8988T (cell line): ENCODE measurements around the gene LAMA1.

ENCODE experiments used
- DNase-seq: peaks from one replicate; pipeline ENCODE4 v3.0.0; 2011

LAMA1 gene

DNA sequence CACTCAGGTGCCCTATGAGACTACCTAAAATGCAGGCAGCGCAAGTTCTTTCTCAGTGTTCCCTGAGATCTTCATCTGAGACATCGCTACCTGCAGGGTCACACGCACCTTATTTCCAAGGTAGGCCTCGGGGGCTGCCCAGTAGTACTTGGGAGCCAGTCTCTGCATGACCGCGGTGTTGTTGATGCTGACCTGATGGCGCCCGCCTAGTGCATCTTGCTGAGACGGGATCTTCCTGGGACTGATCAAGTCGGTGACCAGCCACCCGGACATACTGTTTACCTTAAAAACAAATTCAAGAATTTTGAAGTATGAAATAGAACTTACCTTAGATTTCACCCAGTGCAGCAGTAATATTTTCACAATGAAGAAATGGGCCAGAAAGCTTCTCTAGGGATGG is 80.1 kb downstream of the LAMA1 start:
- DNase-seq: no peak

DNA sequence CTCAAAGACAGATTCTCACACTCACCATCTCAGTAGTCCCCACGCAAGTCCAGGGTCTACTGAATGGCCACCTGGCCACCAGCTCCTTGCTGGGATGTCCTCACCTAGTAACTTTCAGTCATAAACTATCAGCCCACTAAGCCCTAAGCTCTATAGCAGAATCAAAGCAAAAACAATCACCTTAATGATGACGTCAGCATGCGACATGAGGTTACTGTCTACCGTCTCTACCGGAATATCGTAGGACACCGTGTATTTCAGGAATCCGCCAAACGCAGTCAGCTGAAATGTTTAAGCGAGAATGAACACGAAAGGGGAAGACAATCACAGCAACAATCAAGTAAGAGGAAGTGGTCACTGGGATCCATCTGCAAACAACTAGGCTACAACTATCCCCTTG is 81.8 kb downstream of the LAMA1 start:
- no peak for DNase-seq

DNA sequence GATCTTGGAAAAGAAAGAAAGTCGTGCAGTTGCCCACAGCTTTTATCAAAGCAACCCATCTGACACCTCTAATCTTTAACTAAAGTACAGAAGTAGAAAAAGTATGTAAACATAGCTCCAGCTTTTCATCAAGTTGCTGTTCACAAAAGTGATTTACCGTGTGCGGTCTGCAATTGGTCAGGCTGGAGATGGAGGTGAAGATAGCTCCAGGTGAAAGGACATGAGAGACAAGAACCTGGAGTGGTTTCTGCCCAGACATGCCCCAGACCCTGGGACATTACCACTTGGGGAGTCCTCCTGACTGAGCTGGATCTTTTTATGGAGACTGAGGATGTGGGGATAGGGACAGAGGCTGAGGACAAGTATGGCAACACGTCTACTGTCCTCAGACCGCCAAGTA is 82.7 kb downstream of the LAMA1 start:
- DNase-seq: no peak

DNA sequence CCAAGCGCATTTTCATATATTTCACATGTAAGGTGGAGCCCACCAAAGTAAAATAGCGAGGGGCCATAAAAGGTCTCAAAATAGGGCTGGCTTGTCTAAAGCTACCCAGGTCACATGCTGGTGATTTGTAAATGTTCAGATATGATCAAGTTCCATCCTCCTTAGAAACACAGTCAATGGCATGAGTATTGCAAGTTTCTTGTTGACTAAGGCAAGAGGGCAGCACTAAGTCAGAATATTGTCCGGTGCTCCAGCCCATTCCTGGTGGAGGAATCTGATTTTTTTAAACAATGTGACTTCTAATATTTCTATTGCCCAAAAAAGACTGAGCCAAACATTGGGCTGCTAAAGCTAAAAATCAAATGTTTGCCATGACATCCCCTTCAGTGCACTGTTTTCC is 85.1 kb downstream of the LAMA1 start:
- DNase-seq: no peak

DNA sequence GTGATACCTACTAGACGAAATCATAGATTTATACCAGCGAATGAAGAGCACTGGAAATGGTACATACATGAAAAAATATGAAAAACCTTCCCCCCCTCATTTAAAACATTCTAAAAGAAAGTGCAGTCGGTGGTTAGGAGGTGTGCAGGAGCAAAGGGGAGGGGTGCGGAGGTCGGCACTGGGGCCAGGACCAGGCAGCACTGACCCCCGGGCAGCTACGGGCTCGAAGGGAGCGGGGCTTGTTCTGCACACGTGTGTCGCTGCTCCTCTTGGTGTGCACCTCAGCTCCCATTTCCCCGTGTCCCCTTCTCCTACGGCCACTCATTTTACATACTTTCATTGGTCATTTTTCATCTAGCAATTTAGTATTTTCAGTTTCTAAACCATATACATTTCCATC is 89.0 kb downstream of the LAMA1 start:
- DNase-seq: no peak

DNA sequence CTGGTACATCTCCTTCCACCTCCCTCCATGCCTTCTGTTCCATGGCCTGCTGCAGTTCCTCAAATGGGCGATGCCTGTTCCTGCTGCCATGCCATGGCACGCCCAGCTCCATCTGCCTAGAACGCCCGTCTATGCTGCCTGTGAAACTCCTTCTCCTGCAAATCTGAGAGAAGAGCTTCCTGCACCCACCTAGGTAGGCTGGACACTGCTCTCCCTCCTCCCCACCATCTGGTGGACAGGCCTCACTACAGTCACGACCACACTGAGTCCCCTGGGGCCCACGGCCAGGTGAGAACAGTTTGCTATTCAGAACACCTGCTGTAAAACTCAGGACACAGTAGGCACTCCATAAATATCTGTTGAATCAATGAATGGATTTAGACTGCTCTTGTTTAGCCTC is 92.4 kb downstream of the LAMA1 start:
- DNase-seq: no peak

DNA sequence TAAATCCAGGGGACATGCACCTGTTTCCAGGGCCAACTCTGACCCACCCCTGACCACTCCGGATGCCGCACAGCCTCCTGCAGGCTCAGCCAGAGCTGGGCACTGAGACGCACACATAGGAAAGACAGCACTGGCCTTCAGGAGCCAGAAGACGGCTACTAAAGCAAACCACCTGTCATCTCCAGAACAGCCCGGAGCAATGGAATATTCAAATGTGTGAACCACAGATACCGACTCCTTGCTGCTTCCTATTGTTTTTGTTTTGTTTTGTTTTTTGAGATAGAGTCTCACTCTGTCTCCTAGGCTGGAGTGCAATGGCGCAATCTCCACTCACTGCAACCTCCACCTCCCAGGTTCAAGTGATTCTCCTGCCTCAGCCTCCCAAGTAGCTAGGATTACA is 94.0 kb downstream of the LAMA1 start:
- no peak for DNase-seq

DNA sequence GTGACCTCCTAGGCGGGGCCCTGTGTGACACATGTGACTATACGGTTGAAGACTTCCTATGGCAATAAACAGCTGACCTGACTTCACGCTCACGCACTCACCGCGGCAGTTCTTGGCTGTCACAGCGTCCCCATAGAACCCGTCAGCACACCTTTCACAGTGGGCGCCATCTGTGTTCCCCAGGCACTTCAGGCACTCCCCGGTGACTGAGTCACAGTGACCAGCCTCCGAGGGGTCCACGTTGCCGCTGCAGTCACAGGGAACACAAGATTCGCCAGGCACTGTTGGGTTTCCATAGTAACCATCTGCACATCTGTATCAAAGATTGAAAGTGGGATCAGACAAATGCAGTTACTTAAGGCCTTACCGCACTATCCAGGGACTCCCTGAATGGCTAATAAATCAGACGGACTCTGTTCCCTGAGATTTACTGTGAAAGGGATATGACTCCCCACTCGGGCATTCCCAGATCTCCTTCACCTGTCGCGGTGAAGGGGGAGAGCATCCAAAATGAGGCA is 94.5 kb downstream of the LAMA1 start:
- no peak for DNase-seq

DNA sequence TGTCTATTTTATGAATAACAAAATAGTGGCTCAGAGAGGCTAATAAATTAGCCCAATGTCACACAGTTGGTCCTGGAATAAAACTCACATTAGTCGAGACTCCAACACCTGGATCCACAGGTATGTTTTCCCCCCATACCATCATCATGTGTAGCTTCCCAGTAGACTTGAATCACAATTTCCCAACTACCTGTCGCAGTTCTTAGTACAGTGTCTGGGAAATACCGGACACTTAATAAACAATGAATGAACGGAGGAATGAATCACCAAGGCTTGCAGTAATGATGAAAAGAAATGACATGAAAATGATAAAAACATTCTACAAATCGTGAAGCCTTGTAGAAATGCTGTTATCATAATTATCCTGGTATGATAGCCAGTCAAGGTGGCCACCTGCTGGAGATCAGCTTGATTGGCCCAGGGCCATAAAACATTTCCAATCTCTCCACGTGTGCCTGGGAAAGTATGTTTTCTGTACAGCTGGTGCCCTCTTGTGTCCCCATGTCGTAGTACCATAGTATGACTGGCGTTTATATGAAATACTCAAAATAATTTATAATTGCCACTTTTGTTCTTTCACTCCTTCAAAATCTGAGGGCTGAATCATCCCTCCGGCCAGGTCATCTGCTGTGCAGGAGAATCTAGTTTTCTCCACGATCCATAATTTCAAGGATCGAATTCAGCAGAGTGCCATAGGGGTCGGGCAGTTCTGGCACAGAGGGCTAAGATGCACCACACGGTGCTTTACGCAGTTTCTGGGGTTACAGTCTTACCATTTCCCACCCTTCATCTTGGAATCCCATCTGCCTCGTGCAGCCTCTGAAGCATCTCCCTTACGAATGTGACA is 95.4 kb downstream of the LAMA1 start:
- peak; percentile 68 for DNase-seq

DNA sequence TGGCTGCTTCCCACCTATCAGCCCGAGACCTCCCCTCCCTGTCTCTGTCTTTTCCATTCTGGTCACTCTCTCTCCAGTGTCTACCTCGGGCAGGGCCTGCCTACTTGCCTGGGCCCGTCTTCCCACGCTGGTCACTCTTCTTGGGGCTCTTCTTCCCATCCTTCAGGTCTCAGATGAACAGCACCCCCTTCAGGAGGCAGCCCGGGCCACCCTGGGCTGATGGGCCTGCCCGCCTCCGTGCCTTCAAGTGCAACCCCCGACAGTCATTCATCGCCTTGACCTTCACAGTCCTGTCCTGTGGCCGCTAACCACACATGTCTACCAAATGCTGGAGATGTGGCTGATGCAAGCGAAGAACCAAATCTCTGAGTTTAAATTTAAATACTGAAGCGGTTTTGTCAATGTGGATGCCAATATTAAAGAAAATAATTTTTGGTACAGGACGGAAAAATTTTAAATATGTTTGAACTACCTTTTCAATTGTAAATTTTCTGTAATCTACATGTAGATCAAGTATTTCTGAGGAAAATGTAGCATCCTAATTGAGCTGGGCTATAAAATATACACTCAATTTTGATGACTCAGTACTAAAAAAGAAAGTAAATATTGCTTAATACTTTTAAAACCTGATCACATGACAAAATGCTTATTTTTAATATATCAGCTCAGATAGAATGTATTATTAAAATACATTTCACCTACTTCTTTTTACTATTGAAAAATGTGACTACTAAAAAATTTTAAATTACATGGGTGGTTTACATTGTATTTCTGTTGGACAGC is 96.4 kb downstream of the LAMA1 start:
- no peak for DNase-seq

DNA sequence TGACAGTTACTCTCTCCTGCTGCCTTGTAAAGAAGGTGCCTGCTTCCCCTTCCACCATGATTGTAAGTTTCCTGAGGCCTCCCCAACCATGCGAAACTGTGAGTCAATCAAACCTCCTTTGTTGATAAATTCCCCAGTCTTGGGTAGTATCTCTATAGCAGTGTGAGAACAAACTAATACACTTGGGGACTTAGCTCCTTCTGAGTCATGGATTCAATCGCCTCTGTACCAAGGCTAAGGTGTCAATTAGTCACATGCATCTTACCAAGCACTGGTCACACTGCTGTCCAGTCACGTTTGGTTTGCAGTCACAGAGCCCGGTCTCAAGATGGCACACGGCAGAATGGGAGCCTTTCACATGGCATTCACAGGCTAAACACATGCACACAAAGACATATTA is 100.6 kb downstream of the LAMA1 start:
- no peak for DNase-seq

DNA sequence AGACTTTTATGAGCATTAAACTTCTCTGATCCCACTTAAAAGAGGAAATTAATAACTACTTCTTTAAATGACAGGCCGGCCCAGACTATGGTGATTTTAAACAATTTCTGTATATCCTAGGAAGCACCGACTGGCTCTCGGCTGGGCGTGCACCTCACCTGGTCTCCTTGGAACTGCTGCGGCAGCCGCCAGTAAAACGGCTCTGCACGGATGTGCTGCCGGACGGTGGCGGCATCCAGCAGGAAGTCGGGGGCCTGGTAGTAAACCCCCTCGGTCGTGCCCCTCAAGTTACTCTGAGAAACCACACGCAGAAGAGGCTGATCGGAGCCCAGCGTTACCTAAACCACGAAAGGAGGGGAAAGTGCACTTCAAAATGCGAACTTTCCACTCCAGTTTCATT is 106.5 kb downstream of the LAMA1 start:
- DNase-seq: no peak

DNA sequence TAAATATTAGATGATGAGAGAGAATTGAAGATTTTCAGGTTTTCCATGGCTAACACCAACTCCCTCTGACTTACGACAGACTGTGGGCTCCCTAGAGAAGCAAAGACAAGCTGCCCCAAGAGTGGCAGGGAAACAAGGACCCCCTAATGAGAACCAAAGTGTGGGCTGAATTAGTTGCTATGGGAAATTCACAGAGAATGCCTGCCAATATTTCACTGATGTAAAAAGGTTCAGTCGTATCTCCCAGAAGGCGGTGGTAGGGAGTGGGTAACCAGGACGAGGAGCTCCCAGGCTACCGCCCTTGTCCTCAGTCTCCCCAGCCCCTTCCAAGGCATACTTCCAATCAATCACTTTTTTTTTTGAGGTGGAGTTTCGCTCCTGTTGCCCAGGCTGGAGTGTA is 113.6 kb downstream of the LAMA1 start:
- no peak for DNase-seq

DNA sequence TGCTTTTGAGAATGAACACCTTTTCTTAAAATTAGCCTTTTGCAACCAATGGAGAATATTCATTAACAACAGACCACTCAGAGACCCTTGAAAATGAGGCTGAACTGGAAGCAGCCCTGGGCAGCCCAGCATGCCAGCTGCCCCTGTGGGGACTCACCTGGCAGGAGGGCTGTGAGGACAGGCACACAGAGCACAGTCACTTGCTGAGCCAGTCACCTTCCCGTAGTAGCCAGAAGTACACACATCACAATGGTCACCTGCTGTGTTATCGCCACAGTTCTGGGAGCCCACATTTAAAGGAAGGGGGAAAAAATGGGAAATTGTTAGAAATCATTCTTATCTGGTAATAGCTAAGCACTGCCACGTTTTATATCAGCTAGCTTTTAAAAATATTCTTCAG is 115.5 kb downstream of the LAMA1 start:
- DNase-seq: no peak

DNA sequence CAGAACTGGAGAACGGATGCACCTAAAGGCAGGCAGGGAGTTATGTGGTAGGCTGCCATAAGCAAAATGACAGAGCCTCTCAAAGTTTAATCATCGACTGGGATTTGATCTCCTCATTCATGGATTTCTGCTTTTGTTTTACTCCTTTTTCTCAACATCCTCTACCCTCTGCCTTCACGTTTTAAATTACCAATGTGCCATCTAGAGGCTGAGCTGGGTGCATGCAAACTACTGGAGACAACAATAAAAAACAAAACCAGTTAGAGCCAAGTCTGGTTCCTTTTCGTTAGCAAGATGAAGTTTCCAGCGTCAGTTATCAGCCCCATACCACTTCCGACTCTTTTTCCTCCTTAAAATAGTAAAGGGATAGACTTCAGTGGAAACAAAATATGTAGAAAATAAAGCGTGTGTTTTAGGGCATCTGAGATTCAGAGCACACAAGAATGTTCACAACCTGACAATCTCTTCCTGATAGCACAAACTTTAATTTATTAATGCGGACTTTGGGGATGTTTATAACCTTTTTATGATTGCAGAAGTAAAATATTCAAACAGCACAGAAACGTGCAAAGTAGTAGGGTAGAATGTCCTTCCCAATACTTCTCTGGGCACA is 117.0 kb downstream of the LAMA1 start:
- DNase-seq: no peak

DNA sequence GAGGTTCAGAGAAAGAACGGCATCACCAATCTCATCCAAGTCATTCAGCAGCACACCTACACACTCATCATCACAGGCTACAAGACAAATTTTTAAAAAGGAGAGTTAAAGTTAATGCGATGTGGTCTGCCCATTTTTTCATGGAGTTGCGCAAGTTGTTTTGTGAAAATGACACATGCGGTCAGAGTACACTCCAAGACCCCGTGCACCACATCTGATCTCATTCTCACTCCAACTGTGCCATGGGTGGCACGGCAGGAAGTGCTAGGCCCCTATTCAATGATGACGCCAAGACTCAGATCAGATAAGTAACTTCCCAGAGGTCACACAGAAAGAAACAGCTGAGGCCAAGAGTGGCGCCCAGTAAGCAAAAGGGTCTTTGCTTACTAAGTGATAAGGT is 119.8 kb downstream of the LAMA1 start:
- DNase-seq: no peak

DNA sequence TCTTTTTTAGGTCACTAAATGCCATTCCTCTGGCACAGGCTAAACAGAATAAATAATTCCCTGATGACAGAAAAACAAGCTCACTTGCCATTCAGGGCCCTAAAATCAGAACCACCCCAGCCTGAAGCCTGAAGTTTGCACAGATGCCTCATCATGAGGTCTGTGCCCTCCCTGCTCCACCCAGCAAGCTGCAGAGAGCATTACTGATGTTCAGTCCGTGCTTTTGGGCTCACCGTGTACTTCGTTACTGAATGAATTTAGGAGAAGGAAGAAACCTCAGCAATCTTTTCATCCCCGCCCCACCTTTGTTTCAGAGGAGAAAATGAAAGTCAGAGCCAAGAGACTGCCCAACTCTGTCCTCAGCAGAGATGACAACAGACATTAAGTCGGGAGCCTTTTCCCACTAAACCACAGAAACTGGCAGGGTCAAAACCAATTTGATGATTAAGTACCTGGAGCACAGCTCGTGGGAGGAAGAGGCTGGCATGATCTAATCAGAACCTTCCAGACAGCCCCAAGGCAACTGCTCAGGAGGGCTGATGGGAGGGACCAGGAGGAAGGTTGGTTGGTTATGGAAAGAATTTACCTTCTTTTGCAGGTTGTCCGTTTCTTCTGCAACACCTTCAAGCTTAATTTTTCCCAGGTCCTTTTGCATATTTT is 122.7 kb downstream of the LAMA1 start:
- no peak for DNase-seq

DNA sequence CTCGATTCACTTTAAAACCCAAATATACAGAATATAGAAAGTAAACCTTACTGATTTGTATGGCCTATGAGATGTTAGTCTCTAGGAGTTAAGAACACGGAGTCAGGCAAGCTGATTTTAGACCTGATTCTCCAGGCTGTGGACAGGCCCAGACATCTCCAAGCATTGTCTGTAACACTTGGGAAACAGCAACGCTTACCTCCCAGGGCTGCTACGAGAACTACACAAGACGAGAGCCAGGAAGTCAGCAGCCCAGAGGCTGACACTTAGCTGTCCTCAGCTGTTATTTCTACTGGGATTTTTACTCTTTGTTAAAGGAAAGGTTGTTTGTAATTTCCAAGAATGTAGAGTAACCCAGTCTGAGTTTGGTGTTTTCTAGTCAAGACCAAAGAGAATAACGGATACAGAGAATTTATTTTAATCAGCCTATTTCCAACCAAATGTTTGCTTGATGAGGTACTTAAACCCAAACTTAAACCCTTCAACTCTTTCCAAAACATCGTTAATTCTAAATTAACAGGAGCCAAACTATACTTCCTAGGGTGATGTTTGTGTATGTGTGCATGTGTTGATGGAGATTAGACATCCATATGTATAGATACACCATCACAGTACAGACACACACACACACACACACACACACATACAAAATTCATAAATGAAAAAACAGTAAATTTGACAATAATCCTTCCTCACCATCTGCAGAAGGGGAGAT is 123.4 kb downstream of the LAMA1 start:
- DNase-seq: no peak

DNA sequence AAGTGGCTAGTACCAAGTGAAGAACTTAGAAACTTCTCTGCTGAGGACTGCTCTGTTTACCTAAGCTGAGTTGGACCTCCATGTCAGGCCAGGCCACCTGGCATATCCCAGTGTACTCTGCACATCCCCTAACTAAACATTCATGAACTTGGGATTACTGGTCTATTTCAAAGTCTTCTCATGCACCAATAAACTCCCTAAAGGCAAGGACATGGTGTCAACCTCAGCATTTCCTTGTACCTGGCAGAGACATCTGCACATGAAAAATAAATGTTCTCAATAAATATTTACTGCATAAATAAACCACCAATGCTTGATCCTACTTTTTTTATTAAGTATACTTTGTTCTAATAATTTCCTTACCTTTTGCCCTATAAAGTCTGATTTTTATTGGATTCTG is 124.8 kb downstream of the LAMA1 start:
- no peak for DNase-seq

DNA sequence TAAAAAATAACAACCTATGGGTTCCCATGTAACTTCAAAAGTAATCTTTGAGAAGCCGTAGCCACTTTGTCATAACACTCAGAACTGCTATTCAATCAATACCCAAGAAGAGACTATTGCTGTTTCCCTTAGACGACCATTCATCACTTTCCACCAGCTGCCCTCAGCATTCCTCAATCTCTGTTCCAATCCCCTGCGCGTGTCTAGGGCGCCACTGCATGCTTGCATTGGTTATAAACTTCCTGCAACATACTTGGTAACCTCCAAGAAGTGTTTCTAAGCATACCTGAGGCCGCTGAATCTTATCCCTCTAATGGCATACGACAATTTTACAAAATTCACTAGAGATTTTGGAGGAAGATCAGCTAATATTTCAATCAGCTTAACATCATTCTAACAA is 134.2 kb downstream of the LAMA1 start:
- DNase-seq: no peak

DNA sequence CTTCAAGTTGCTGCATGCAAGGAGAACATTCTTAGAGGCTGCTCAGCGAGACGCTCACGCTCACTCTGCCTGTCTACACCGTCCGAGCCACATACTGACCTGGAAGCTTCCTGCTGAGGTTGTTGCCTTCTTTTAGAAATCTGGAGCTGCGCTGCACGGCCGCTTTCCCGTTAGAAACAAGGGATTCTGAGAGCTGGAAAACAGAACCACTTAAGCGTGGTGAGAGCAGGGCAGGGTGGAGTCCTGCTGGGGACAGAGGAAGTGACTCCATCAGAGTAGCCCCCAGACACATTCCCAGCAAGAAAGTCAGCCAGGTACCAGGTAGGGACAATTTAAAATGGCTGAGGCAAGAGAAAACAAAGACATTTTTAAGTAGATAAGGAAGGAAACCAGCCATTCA is 135.2 kb downstream of the LAMA1 start:
- DNase-seq: no peak

DNA sequence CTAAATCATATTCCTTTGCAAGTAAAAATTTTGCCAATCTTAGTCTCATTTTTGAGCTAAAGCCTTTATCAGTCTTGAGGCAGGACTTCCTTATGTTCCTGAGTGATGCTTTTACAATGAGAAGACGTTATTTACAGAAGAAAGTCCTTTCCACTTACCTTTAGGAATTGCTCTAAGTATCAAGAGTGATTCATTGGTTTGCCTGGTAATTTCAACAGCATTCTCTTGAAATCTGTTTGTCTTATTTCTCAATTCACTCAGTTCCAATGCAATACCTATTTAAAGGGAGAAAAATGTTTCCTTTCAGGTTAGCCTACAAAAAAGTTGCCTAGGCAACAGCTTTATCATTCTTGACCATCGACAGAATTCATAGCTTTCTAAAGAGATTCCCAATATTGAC is 137.2 kb downstream of the LAMA1 start:
- no peak for DNase-seq

DNA sequence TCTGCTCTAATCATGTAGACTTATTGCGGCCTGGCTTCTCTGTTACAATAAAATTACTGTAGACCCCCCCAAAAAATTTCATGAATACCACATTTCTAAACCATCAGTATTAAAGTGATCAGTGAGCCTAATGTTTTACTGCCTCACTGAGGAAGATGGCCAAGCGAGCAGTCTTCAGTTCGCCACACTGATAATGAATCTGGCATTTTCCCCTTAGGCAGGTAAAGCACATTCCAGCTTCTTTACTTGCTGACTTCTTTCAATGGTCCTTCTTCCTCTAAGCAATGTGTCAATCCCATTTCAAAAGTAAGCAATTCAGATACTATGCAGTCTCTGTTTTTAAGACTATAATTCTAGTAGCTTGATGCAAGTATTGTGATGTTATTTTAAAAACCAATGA is 137.6 kb downstream of the LAMA1 start:
- DNase-seq: no peak
